Occipital lobe (tissue), 2 donors: ENCODE data around the gene PLD2. TPM values are rescaled to one million over a fixed set of nuclear protein-coding genes. Genes with fewer than 3 reads are reported as not detected.
"Not testable (repeated sequence)": the region's sequence is repeated elsewhere in the genome, so short reads cannot be mapped to it uniquely, and the experiment has no call there.

Experiments used
- DNase-seq: peaks from one replicate; lab custom pipeline; 2025; lab: John Stamatoyannopoulos, UW
- total RNA-seq: library from RNA; depleted of rRNA; stranded (reverse); fragments of >200 nt; gene quantifications from one replicate; pipeline ENCODE4 v1.2.3, GENCODE V29; 2014

The PLD2 gene
- total RNA-seq, 1 donor from 2014 or later = 6.1 TPM

- DNase-seq = peak; percentile 81
Observed at GRCh38 chr17:4789951-4790704, 16.8 kb upstream of the PLD2 start.

GRCh38 chr17:4790705-4791088, 16.3 kb upstream of the PLD2 start:
- DNase-seq = no peak

GRCh38 chr17:4795168-4795567, 11.8 kb upstream of the PLD2 start:
- DNase-seq = no peak

GRCh38 chr17:4796552-4796920, 10.4 kb upstream of the PLD2 start:
- DNase-seq = no peak

- DNase-seq = no peak
Observed at GRCh38 chr17:4800462-4801196, 6.3 kb upstream of the PLD2 start.

- DNase-seq = no peak
Observed at GRCh38 chr17:4802228-4802627, 4.7 kb upstream of the PLD2 start, which contains the start of gene C17orf114. TSS of gene C17orf114 (minus strand) at chr17:4802328.

GRCh38 chr17:4806456-4806776, 536 bp upstream of the PLD2 start:
- no peak for DNase-seq

- DNase-seq = no peak
Observed at GRCh38 chr17:4807605-4808377, 839 bp downstream of the PLD2 start.

GRCh38 chr17:4808378-4808767, 1.4 kb downstream of the PLD2 start:
- DNase-seq = peak; percentile 26

GRCh38 chr17:4810696-4811290, 3.8 kb downstream of the PLD2 start:
- no peak for DNase-seq

- no peak for DNase-seq
Observed at GRCh38 chr17:4811471-4811870, 4.5 kb downstream of the PLD2 start.

GRCh38 chr17:4812690-4813089, 5.7 kb downstream of the PLD2 start:
- no peak for DNase-seq

- no peak for DNase-seq
Observed at GRCh38 chr17:4815043-4815675, 8.2 kb downstream of the PLD2 start.

GRCh38 chr17:4816826-4817225, 9.9 kb downstream of the PLD2 start:
- no peak for DNase-seq

GRCh38 chr17:4818276-4818675, 11.3 kb downstream of the PLD2 start:
- no peak for DNase-seq

GRCh38 chr17:4822835-4823234, 15.9 kb downstream of the PLD2 start:
- no peak for DNase-seq

GRCh38 chr17:4823373-4824089, 16.6 kb downstream of the PLD2 start:
- DNase-seq = no peak

- no peak for DNase-seq
Observed at GRCh38 chr17:4827399-4827798, 20.4 kb downstream of the PLD2 start.

- not testable (repeated sequence) for DNase-seq
Observed at GRCh38 chr17:4832829-4833177, 25.9 kb downstream of the PLD2 start.

GRCh38 chr17:4833178-4833940, 26.4 kb downstream of the PLD2 start, which contains the start of gene MINK1:
TSS of gene MINK1 (plus strand) at chr17:4833340. CDS start at chr17:4833584, 244 bp downstream.
- DNase-seq = peak; percentile 85
